HTERT RPE-1 (cell line): Measurements from ENCODE around the gene CTCFL.

ENCODE experiments used
- in situ Hi-C: fragments of 300-500 bp; cut with MboI; formaldehyde crosslinking; loops from 4 replicates; pipeline ENCODE4 v1.14.3; 2020; ENCODE audit warnings: low sequenced_read_pairs

The CTCFL gene

DNA sequence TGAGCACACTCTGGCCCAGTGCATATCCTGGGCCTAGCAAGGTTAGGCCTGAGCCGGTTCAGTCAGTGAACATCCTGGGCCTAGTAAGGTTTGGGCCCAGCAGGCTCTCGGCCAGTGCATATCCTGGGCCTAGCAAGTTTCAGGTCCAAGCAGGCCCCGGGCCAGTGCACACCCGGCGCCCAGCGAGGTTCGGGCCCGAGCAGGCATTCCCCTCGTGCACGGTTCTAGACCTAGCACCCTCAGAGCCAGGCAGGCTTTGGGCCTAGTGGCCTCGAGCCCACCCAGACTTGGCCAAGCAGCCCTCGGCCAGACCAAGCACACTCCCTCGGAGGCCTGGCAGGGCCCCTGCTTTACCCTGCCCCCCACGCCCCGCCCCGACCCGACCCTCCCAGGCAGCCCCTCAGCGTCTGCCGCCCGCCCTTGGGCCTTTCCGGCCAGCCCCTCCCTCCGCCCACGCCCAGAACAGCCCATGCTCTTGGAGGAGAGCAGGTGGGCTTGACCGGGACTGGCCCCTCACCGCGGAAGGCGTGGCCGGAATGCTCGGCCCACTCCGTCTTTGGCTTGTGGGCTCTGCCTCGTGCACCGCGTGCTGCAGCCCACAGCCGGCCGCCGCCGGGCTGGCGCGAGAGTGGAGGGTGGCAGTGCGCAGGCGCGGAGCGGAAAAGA lies at the start of gene CTCFL:
CTCFL (minus strand) TSS at position 630 of the 666 bp plus-strand sequence. CDS start 935 bp downstream, outside the sequence.
- in situ Hi-C loops: no loop called here

DNA sequence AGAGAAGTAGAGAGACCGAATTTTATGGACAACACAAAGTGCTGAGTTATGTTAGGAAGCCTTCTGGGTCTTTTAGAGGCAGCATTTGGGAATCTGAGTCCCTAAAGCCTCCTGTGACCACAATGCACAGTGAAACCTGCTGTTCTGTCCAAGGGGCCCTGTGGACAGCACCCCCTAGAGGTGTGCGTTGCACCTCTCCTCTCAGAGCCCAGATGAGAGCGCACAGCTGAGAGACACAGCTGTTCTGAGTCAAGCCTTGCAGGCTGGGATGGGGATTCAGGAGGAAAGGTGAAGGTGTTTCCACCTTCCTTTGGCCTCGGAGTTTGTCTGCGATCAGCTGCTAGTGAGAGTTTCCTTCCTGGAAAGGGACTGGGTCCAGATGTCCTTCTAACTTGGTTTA lies 49.0 kb upstream of the CTCFL start:
- in situ Hi-C loops: no loop called here

- in situ Hi-C loops: no loop called here
These were observed 48.3 kb upstream of the CTCFL start for GRCh38 chr20:57573242-57573641.

GRCh38 chr20:57571782-57572416 lies 47.0 kb upstream of the CTCFL start:
- in situ Hi-C loops: no loop called here

DNA sequence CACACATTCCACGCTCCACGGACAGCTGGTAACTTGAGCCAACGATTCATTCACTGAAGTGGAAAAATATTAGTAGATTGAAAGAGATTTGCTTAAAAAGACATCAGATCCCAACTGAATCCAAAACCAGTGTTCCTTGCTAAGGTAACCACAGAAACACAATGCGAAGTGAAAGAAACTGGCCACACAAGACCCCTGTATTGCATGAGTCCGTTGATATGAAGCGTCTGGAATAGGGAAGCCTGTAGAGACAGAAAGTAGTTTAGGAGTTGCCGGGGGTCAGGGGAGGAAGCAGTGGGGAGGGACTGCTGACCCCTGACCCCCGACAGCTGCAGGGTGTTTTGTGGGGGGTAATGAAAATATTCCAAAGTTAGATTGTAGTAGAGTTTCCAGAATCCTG lies 46.0 kb upstream of the CTCFL start:
- in situ Hi-C loops: no loop called here

DNA sequence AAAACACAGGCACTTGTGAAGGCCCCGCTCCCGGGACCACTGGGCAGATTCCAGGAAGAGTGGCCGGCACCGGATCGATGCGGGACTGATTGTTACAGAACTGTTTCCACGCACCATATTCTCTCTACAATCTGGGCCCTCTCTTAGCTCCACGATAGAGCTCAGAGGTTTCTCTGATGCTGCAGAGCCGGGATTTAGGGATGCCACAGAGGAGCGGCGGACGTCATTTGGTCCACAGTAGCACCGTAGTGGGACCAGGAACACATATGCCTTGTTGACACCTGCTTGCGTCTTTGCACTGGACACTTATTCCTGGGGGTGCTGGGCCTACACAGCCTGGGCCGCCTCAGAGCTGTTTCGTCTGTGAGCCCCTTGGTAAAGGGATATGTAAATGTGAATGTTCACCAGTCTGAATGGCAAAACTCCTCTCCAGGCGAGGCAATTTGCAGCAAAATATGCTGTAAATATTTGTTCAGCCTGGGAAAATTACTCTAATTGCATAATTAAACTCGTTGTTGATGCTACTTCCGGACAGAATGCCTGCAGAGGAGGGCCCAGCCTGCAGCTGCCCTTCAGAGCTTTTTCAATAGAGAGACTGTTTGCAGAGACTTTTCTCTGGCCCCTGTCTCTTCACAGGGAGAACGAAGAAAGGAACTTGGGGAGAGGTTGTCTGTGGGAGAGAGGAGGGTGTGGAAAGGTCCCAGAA lies 45.4 kb upstream of the CTCFL start:
- in situ Hi-C loops: no loop called here

- in situ Hi-C loops: no loop called here
These were observed 44.0 kb upstream of the CTCFL start for GRCh38 chr20:57568960-57569359.

DNA sequence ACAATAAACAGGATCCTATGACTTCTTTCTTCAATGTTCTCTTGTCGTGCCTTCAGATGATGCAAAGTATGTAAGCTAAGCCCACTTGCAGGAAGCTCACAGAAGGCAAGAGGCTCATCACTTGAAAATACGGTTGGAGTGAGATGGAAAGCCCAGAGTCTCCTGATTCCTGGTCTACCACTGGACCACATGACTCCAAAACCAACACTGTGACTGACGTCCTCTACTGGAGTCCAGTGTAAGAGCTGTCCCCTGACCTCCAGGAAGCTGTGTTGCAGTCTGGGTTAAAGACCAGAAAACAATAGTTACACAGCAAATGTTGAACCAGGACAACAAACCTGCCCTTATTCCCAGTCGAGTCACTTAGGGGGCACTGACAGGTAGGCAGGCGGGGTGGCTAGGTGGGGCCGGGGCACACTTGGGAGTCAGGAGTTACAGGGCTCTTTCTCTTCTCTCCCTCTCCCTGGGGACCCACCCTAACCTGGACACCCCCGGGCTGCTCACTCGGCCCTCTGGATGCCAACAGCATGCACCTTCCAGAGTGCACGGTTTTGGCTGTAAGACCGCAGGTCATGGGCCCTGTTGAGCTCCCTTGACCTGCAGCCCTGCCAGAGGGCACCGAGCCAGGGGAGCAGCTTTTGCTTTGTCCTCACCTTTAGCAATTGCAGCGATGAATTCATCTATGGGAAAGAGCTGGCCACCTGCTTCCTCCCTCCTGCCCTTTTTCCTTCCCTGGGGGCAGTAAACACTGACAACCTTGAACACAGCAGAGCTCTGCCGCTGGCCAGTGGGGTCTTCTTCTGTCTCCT lies 43.4 kb upstream of the CTCFL start:
- in situ Hi-C loops: no loop called here

DNA sequence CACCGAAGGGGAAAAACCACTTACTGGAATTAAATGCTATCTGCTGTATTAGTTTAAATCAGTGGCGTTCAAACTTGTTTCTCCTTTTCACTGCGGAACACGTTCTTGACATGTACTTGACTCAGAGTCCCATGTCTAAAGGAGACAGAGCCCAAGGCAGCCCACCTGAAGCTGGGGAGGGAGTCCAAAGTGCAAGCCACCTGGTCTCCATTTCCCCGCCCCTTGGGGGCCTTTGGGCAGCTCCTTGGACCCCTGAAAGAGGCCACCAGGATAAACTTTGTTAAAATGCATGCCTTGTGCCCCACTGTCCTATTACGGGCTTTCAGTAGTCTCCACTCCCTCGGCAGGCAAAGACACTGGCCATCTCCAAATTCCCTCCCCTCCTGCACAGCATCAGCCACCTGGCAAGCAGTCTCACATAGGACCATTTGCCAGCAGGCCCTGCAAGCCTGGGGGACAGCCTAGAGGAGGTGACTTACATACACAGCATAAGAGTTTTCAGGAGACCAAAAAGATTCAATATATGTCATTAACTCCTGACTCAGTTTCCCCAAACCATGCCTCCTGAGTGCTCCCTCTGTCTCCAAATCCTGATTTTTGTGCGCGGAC lies 42.6 kb upstream of the CTCFL start:
- in situ Hi-C loops: no loop called here

DNA sequence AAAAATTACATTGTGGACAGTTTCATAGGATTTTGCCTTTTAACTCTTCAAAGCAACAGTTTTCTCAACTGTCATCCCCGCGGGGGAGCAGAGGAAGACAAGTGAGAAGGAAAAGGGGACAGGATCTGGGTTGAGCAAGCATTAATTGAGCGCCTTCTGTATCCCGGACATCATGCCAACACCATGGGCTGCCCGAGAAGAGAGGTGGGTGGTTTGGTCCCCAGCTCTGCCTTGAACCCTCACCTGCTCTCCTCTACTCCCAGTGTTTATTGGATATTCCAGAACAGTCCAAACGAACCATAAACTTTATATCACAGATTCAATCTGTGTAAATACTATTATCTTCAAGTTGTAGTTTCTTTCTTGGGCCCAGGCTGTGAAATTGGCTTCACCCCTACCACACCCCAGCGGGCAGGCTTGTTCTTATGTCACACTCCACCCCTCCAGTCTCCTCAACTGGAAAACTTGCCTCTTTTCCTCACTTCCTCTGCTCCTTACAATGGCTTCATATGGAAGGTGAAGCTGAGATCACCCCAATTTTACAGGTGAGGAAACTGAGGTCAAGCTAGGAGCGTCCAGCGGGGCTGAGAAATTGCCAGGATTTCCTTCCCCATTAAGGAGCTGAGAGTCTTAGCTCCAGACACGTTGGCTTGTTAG lies 42.0 kb upstream of the CTCFL start:
- in situ Hi-C loops: no loop called here

DNA sequence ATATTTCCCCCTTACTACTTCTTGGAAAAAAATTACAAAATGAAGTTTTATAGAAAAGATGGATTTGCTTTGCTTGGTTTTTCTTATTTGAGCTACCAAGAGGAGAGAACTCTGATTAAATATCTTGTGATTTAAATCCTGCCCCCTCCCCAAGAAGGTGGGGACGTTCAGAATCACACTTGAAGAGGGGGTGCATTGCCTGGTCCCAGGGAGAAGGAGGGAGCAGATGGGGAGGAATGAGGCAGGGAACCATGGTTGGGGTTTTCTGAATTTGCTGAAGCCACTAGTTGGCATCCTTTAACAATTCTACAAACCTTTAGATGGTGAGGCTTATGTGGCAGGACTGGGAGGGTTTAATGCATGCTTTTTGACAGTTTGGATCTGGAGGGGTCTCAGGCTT lies 41.5 kb upstream of the CTCFL start:
- in situ Hi-C loops: no loop called here

DNA sequence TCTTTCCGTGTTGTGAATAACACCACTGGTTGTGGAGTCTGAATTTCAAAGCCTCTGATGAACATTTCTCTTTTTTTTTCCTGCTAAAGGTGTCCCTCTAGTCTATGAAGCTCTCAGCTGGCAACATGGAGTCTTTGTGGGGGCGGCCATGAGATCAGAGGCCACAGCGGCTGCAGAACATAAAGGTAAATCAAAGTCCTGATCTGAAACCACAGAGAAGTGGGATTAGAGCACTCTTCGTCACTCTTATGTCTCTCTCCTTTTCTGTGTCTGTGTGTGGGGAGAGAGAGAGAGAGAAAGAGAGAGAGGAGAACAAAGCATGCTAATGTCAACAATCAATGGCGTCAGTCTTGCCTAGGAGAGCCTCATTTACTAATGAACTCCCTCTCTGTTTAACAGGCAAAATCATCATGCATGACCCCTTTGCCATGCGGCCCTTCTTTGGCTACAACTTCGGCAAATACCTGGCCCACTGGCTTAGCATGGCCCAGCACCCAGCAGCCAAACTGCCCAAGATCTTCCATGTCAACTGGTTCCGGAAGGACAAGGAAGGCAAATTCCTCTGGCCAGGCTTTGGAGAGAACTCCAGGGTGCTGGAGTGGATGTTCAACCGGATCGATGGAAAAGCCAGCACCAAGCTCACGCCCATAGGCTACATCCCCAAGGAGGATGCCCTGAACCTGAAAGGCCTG lies 40.2 kb upstream of the CTCFL start:
- in situ Hi-C loops: no loop called here

DNA sequence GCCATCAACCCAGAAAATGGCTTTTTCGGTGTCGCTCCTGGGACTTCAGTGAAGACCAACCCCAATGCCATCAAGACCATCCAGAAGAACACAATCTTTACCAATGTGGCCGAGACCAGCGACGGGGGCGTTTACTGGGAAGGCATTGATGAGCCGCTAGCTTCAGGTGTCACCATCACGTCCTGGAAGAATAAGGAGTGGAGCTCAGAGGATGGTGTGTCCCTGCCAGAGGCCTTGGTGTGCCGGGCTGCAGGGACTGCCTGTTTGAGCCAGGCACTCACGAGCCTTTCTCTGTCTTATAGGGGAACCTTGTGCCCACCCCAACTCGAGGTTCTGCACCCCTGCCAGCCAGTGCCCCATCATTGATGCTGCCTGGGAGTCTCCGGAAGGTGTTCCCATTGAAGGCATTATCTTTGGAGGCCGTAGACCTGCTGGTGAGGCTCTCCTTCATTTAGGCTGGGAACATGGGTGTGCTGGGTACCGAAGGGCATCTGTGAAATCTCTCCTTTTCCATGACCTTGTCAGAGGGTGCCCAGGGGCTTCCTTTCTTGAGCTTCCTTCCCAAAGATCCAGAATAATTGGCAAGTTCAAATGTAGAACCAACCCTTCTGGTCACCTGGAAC lies 39.4 kb upstream of the CTCFL start:
- in situ Hi-C loops: no loop called here

DNA sequence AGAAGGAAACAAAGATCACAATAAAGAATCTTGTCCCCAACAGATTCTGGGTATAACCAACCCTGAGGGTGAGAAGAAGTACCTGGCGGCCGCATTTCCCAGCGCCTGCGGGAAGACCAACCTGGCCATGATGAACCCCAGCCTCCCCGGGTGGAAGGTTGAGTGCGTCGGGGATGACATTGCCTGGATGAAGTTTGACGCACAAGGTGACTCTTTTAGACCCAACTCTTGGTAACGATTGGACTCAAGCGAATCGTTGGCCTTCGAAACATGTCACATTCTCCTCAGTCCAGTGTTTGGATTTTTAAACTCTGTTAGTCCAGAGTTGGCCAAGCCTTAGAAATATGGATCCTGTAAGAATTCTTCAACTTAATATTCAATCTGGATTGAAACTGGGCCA lies 38.6 kb upstream of the CTCFL start:
- in situ Hi-C loops: no loop called here

DNA sequence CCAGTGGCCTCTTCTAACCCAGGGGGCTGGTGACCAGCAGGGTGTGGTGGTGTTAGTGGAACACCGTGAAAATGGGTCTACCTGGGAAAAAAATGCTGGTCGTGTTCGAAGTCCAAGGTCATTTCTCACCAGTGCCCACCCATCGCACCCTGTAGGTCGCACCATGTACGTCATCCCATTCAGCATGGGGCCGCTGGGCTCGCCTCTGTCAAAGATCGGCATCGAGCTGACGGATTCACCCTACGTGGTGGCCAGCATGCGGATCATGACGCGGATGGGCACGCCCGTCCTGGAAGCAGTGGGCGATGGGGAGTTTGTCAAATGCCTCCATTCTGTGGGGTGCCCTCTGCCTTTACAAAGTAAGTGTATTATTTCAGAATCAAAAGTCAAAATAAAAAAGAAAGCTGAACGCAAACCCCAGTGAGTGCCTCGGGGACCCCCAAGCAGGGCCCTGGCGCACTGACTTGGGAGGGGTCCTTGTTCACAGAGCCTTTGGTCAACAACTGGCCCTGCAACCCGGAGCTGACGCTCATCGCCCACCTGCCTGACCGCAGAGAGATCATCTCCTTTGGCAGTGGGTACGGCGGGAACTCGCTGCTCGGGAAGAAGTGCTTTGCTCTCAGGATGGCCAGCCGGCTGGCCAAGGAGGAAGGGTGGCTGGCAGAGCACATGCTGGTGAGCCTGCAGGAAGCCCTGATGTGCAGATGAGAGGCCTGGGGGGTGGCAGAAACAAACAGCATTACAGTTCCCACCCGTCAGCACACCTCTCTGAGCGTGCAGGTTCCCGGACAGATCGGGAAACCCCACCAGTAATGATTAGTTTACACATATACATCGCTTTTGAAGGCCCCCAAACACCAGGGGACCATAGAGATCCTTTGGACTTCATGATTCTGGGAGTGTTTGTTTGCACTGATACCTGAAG lies 37.9 kb upstream of the CTCFL start:
- in situ Hi-C loops: no loop called here

DNA sequence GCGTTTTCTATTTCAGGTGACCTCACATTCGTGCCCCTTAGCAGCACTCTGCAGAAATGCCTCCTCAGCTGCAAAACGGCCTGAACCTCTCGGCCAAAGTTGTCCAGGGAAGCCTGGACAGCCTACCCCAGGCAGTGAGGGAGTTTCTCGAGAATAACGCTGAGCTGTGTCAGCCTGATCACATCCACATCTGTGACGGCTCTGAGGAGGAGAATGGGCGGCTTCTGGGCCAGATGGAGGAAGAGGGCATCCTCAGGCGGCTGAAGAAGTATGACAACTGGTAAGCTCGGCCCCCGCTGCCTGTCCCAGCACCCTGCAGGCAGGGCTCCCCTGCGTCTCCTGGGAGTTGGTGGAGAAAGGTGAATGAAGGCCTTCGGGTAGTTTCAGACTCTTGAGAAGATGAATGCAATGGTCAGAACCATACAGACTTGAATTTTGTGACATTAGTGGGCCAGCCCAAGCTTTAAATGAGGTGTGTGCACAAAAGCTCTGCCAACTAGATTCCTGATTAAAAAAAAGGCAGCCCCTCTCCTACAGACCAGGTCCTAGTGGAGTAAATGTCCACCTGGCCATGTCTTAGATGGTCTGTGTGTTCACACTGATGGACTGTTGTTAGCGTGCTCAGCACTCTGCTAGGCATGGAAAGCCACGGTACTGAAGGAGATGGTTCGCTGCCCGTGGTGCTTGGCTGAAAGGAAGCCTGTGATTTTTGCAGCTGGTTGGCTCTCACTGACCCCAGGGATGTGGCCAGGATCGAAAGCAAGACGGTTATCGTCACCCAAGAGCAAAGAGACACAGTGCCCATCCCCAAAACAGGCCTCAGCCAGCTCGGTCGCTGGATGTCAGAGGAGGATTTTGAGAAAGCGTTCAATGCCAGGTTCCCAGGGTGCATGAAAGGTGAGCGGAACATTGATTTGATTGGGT lies 36.7 kb upstream of the CTCFL start:
- in situ Hi-C loops: no loop called here
